CD4-positive, CD25-positive, alpha-beta regulatory T cell (primary cell): ENCODE results near the gene USP32. TPM values are rescaled to one million over a fixed set of nuclear protein-coding genes. Genes with fewer than 3 reads are reported as not detected.
"Not testable (repeated sequence)": the region's sequence is repeated elsewhere in the genome, so short reads cannot be mapped to it uniquely, and the experiment has no call there.

Source experiments
- ATAC-seq, 2 donors: fragments of 150-1000 bp; cut with Tn5 transposase; one replicate each; pipeline ENCODE4 v1.10.0; 2021; ENCODE audit warnings: low read depth in 2 of 2, moderate number of reproducible peaks in 2 of 2, moderate library complexity in 1 of 2
- DNase-seq, 3 donors: peaks; one replicate each; pipeline versions ENCODE4 v3.0.0 to v3.0.0-alpha.2; 2012 to 2022; ENCODE audit warnings: mixed read lengths in 1 of 3
- H3K27ac ChIP-seq: one replicate; pipeline ENCODE4 v1.7.0; 2013; ENCODE audit warnings: mild to moderate bottlenecking, low read length; ENCODE audit not compliant: insufficient read depth, poor library complexity, severe bottlenecking
- H3K27me3 ChIP-seq: one replicate; pipeline ENCODE4 v1.7.0; 2013; ENCODE audit warnings: low read length; ENCODE audit not compliant: control insufficient read depth, insufficient read depth
- H3K36me3 ChIP-seq: one replicate; pipeline ENCODE4 v1.7.0; 2013; ENCODE audit warnings: mild to moderate bottlenecking, low read length, moderate library complexity; ENCODE audit not compliant: control insufficient read depth, insufficient read depth
- H3K4me1 ChIP-seq: 2 replicates; pipeline ENCODE4 v1.7.0; 2013; ENCODE audit warnings: mild to moderate bottlenecking, low read length; ENCODE audit not compliant: insufficient read depth, control insufficient read depth, poor library complexity, severe bottlenecking
- H3K4me3 ChIP-seq: one replicate; pipeline ENCODE4 v1.7.0; 2013; ENCODE audit warnings: low read depth, mild to moderate bottlenecking, low read length, moderate library complexity
- H3K9me3 ChIP-seq, 2 experiments: 1 replicate in 1 of 2; 2 replicates in 1 of 2; pipeline ENCODE4 v1.7.0; 2013; ENCODE audit warnings: low read length in 2 of 2, mild to moderate bottlenecking in 1 of 2, moderate library complexity in 1 of 2; ENCODE audit not compliant: control insufficient read depth in 2 of 2
- H3K27ac Mint-ChIP-seq, 3 donors: one replicate each; pipeline ENCODE4 v1.8.0; 2020 to 2022; ENCODE audit warnings: mild to moderate bottlenecking in 3 of 3, mixed read lengths in 3 of 3, moderate library complexity in 2 of 3
- H3K27me3 Mint-ChIP-seq: one replicate; pipeline ENCODE4 v1.8.0; 2022; ENCODE audit warnings: mild to moderate bottlenecking, mixed read lengths
- H3K36me3 Mint-ChIP-seq: one replicate; pipeline ENCODE4 v1.8.0; 2020; ENCODE audit warnings: mixed read lengths
- H3K4me1 Mint-ChIP-seq, 4 donors: one replicate each; pipeline ENCODE4 v1.8.0; 2020 to 2022; ENCODE audit warnings: mixed read lengths in 4 of 4, mild to moderate bottlenecking in 1 of 4
- H3K4me3 Mint-ChIP-seq, 4 donors: one replicate each; pipeline ENCODE4 v1.8.0; 2020 to 2022; ENCODE audit warnings: mild to moderate bottlenecking in 4 of 4, mixed read lengths in 4 of 4, moderate library complexity in 3 of 4
- H3K9me3 Mint-ChIP-seq, 7 donors: one replicate each; pipeline ENCODE4 v1.8.0; 2020 to 2022; ENCODE audit warnings: mixed read lengths in 7 of 7, mild to moderate bottlenecking in 3 of 7, moderate library complexity in 2 of 7
- polyA plus RNA-seq, 4 donors: library from polyadenylated mRNA; unstranded; fragments of 300-500 nt; fragmentation: Illumina TruSeq; gene quantifications; one replicate each; pipeline ENCODE4 v1.2.3, GENCODE V29; 2021
- total RNA-seq: library from RNA; stranded (reverse); gene quantifications from one replicate; pipeline ENCODE4 v1.2.3, GENCODE V29; 2022

Gene USP32
- total RNA-seq (47.0 TPM), polyA plus RNA-seq (1 to 10 TPM; 6.1 to 9.2 (median 7.1) TPM)

GRCh38 chr17:60392042-60392844 lies at the start of gene USP32:
Gene USP32, minus strand, starts transcription at chr17:60392133. Its CDS starts 194 bp downstream, at chr17:60391939.
- H3K4me1 Mint-ChIP-seq, result peaks cover 23 to 60% (median 48%) of the 10 kb centered on the region in 4 donors
- ATAC-seq (peak; percentile 91 to 93), DNase-seq (peak; percentile 96 to 99 (median 97))
- H3K27me3 ChIP-seq, result no peaks in the 10 kb centered on the region
- H3K4me3 ChIP-seq, result peak within 1 kb of the TSS; percentile 91
- peaks cover 27% of the 10 kb centered on the region for H3K4me1 ChIP-seq
- H3K4me3 Mint-ChIP-seq, result peak within 1 kb of the TSS; percentile 93 to 98 (median 96)
- H3K9me3 ChIP-seq, result no peaks in the 10 kb centered on the region
- H3K36me3 Mint-ChIP-seq, result no peaks in the 10 kb centered on the region
- peak within 1 kb of the TSS; percentile 93 for H3K27ac ChIP-seq
- H3K27ac Mint-ChIP-seq, result peak within 1 kb of the TSS; percentile 96 to 98 (median 98)
- H3K36me3 ChIP-seq, result no peaks in the 10 kb centered on the region
- no peaks in the 10 kb centered on the region for H3K9me3 Mint-ChIP-seq
- H3K27me3 Mint-ChIP-seq, result peaks cover 5% of the 10 kb centered on the region

- H3K9me3 Mint-ChIP-seq, result no peaks in the 10 kb centered on the region
- no peaks in the 10 kb centered on the region for H3K36me3 Mint-ChIP-seq
These were observed 47.6 kb upstream of the USP32 start for GRCh38 chr17:60439501-60439900.

GRCh38 chr17:60436676-60437075 lies 44.7 kb upstream of the USP32 start:
- Histone ChIP-seq H3K36me3 (no peaks in the 10 kb centered on the region), H3K4me3 (no peak overlapping the region), H3K27ac (no peak overlapping the region), H3K27me3 (peaks cover 2% of the 10 kb centered on the region), H3K4me1 (no peaks in the 10 kb centered on the region), H3K9me3 (no peaks in the 10 kb centered on the region)
- Mint-ChIP-seq H3K36me3 (no peaks in the 10 kb centered on the region), H3K27me3 (peaks cover 16% of the 10 kb centered on the region), H3K9me3 (peaks cover 0 to 5% (median 0%) of the 10 kb centered on the region in 7 donors), H3K27ac (no peak overlapping the region), H3K4me3 (no peak overlapping the region), H3K4me1 (peaks cover 0 to 2% (median 0%) of the 10 kb centered on the region in 4 donors)
- DNase-seq (no peak), ATAC-seq (no peak)

More at GRCh38 chr17:60439501-60439900, 47.6 kb upstream of the USP32 start:
- Histone ChIP-seq H3K4me1 (no peaks in the 10 kb centered on the region), H3K9me3 (no peaks in the 10 kb centered on the region), H3K27ac (no peak overlapping the region), H3K27me3 (no peaks in the 10 kb centered on the region), H3K36me3 (no peaks in the 10 kb centered on the region), H3K4me3 (no peak overlapping the region)
- Mint-ChIP-seq H3K4me1 (peaks cover 0 to 2% (median 0%) of the 10 kb centered on the region in 4 donors), H3K27ac (no peak overlapping the region), H3K27me3 (peaks cover 7% of the 10 kb centered on the region), H3K4me3 (no peak overlapping the region)
- ATAC-seq, result no peak
- DNase-seq, result no peak

GRCh38 chr17:60435244-60436167 lies 43.6 kb upstream of the USP32 start:
- H3K4me1 Mint-ChIP-seq, result peaks cover 0 to 2% (median 0%) of the 10 kb centered on the region in 4 donors
- Histone ChIP-seq H3K4me1 (no peaks in the 10 kb centered on the region), H3K9me3 (no peaks in the 10 kb centered on the region), H3K27ac (no peak overlapping the region), H3K27me3 (peaks cover 4% of the 10 kb centered on the region), H3K4me3 (no peak overlapping the region), H3K36me3 (no peaks in the 10 kb centered on the region)
- no peak overlapping the region for H3K27ac Mint-ChIP-seq
- peaks cover 19% of the 10 kb centered on the region for H3K27me3 Mint-ChIP-seq
- DNase-seq, result peak; percentile 42 to 66 (median 63)
- H3K36me3 Mint-ChIP-seq, result peaks cover 3% of the 10 kb centered on the region
- H3K4me3 Mint-ChIP-seq, result no peak overlapping the region
- H3K9me3 Mint-ChIP-seq, result peaks cover 0 to 5% (median 0%) of the 10 kb centered on the region in 7 donors
- ATAC-seq, result peak; percentile 55 to 58

- H3K4me3 Mint-ChIP-seq, H3K27me3 ChIP-seq, H3K9me3 Mint-ChIP-seq, H3K36me3 Mint-ChIP-seq, H3K9me3 ChIP-seq, H3K4me3 ChIP-seq, H3K36me3 ChIP-seq, ATAC-seq, H3K4me1 Mint-ChIP-seq, H3K4me1 ChIP-seq, DNase-seq, H3K27ac ChIP-seq: not testable (repeated sequence)
- Mint-ChIP-seq H3K27ac (peak overlapping the region in 1 of 3 donors; percentile 61), H3K27me3 (peaks cover 19% of the 10 kb centered on the region)
These were observed 41.4 kb upstream of the USP32 start for GRCh38 chr17:60433021-60433997.

- peaks cover 21% of the 10 kb centered on the region for H3K27me3 Mint-ChIP-seq
- not testable (repeated sequence) for ATAC-seq, H3K9me3 Mint-ChIP-seq
These were observed 38.6 kb upstream of the USP32 start for GRCh38 chr17:60430561-60430960.

GRCh38 chr17:60428491-60428890 lies 36.6 kb upstream of the USP32 start:
- H3K4me3 ChIP-seq, result not testable (repeated sequence)

More at GRCh38 chr17:60430561-60430960, 38.6 kb upstream of the USP32 start:
- H3K4me1 Mint-ChIP-seq, H3K27ac ChIP-seq, H3K27me3 ChIP-seq, H3K4me3 ChIP-seq, DNase-seq, H3K36me3 ChIP-seq, H3K4me3 Mint-ChIP-seq, H3K4me1 ChIP-seq, H3K36me3 Mint-ChIP-seq, H3K9me3 ChIP-seq, H3K27ac Mint-ChIP-seq: not testable (repeated sequence)

More at GRCh38 chr17:60428491-60428890, 36.6 kb upstream of the USP32 start:
- H3K4me3 Mint-ChIP-seq, H3K36me3 ChIP-seq, H3K9me3 Mint-ChIP-seq, H3K27me3 ChIP-seq, ATAC-seq, H3K9me3 ChIP-seq, H3K36me3 Mint-ChIP-seq, H3K4me1 ChIP-seq, H3K4me1 Mint-ChIP-seq, H3K27ac ChIP-seq, H3K27ac Mint-ChIP-seq, DNase-seq: not testable (repeated sequence)
- peaks cover 11% of the 10 kb centered on the region for H3K27me3 Mint-ChIP-seq
